Keratinocyte (primary cell): ENCODE data around the gene PEMT. TPM values are rescaled to one million over a fixed set of nuclear protein-coding genes. Genes with fewer than 3 reads are reported as not detected.

Source experiments
- DNase-seq: peaks from one replicate; pipeline ENCODE4 v3.0.0-alpha.2; 2011; ENCODE audit warnings: low read depth, missing footprints, low spot score
- FAIRE-seq: peaks from 2 replicates; lab custom pipeline; 2011; peaks lifted over from hg19 to GRCh38; lab: Jason Lieb, UNC
- H2AFZ ChIP-seq: 2 replicates; pipeline ENCODE4 v1.6.0; 2012; ENCODE audit warnings: low read length, control low read depth, inconsistent platforms; ENCODE audit not compliant: control insufficient read depth
- H3K27ac ChIP-seq: 2 replicates; pipeline ENCODE4 v1.5.1; 2011; ENCODE audit warnings: low read length; ENCODE audit not compliant: control insufficient read depth, insufficient read depth
- H3K27me3 ChIP-seq: 3 replicates; pipeline ENCODE4 v1.6.0; 2011; ENCODE audit warnings: low read length; ENCODE audit not compliant: control insufficient read depth, insufficient read depth; ENCODE audit errors: extremely low read depth
- H3K36me3 ChIP-seq, 2 experiments: 2 replicates in 1 of 2; 3 replicates in 1 of 2; pipeline ENCODE4 v1.5.1; 2011; ENCODE audit warnings: low read length in 2 of 2, mild to moderate bottlenecking in 1 of 2; ENCODE audit not compliant: control insufficient read depth in 2 of 2, insufficient read depth in 2 of 2; ENCODE audit errors: extremely low read depth in 1 of 2
- H3K4me1 ChIP-seq: 3 replicates; pipeline ENCODE4 v1.5.1; 2011; ENCODE audit warnings: low read length; ENCODE audit not compliant: control insufficient read depth, insufficient read depth; ENCODE audit errors: extremely low read depth
- H3K4me2 ChIP-seq: 3 replicates; pipeline ENCODE4 v1.6.0; 2011; ENCODE audit warnings: low read depth, low read length; ENCODE audit not compliant: control insufficient read depth, insufficient read depth; ENCODE audit errors: extremely low read depth
- H3K4me3 ChIP-seq, 3 experiments: fragments of 200-600 bp in 1 of 3; sonication (generic) in 1 of 3; 2 replicates in 2 of 3; 3 replicates in 1 of 3; pipeline ENCODE4 v1.5.1; 2011 to 2016; ENCODE audit warnings: low read length in 3 of 3, mild to moderate bottlenecking in 3 of 3, control low read depth in 2 of 3, inconsistent platforms in 1 of 3, low read depth in 1 of 3, mixed read lengths in 1 of 3, mixed run types in 1 of 3, moderate library complexity in 1 of 3; ENCODE audit not compliant: control insufficient read depth in 2 of 3, insufficient read depth in 2 of 3; ENCODE audit errors: extremely low read depth in 1 of 3
- H3K79me2 ChIP-seq: 2 replicates; pipeline ENCODE4 v1.6.0; 2012; ENCODE audit warnings: low read length; ENCODE audit not compliant: control insufficient read depth, insufficient read depth
- H3K9ac ChIP-seq: 3 replicates; pipeline ENCODE4 v1.6.0; 2011; ENCODE audit warnings: low read length; ENCODE audit not compliant: control insufficient read depth, insufficient read depth; ENCODE audit errors: extremely low read depth
- H3K9me1 ChIP-seq: 3 replicates; pipeline ENCODE4 v1.6.0; 2011; ENCODE audit warnings: low read length; ENCODE audit not compliant: control insufficient read depth, insufficient read depth; ENCODE audit errors: extremely low read depth
- H3K9me3 ChIP-seq: 2 replicates; pipeline ENCODE4 v1.5.1; 2012; ENCODE audit warnings: low read depth, low read length; ENCODE audit not compliant: control insufficient read depth
- H4K20me1 ChIP-seq: 3 replicates; pipeline ENCODE4 v1.6.0; 2011; ENCODE audit warnings: low read length; ENCODE audit not compliant: control insufficient read depth, insufficient read depth; ENCODE audit errors: extremely low read depth
- CTCF ChIP-seq, 3 experiments: IDR thresholded peaks in 1 of 3; conservative IDR thresholded peaks in 1 of 3; optimal IDR thresholded peaks in 1 of 3; 2 replicates in 2 of 3; 3 replicates in 1 of 3; pipeline versions ENCODE3 to v1.5.1; 2011; ENCODE audit warnings: low read length in 3 of 3, mild to moderate bottlenecking in 3 of 3, moderate library complexity in 2 of 3, control low read depth in 1 of 3, inconsistent platforms in 1 of 3; ENCODE audit not compliant: insufficient read depth in 2 of 3; ENCODE audit errors: extremely low read depth in 1 of 3
- EZH2 ChIP-seq: IDR thresholded peaks from one replicate; pipeline ENCODE4 v1.6.1; 2012; ENCODE audit warnings: inconsistent platforms, mild to moderate bottlenecking, low read length, moderate library complexity
- dilution Hi-C: fragments of 300-500 bp; cut with MboI; formaldehyde crosslinking; loops from one replicate; pipeline ENCODE4 v1.7.0; 2020; ENCODE audit warnings: low sequenced_read_pairs; ENCODE audit not compliant: extremely low pct_ligation_motif_present
- polyA plus RNA-seq, 5 experiments: library from polyadenylated mRNA; depleted of rRNA in 3 of 5; stranded (reverse) in 3 of 5; stranded (forward) in 1 of 5; unstranded in 1 of 5; fragments of >200 nt; gene quantifications; 1 replicate in 1 of 5; 2 replicates in 3 of 5; 3 replicates in 1 of 5; pipeline versions ENCODE4 v1.2.1 to v1.2.3, GENCODE V29; 2011 to 2012; ENCODE audit warnings: missing spikeins in 2 of 5, low read depth in 1 of 5, low replicate concordance in 1 of 5

The PEMT gene
- polyA plus RNA-seq, 1 donor (not counting 4 experiments of a cell fraction or from before 2014, with no cell fraction given): 17.7 TPM

- Histone ChIP-seq H3K4me2 (peak within 1 kb of the TSS; percentile 89), H3K9ac (peak within 1 kb of the TSS; percentile 55), H3K36me3 (peaks cover 3 to 8% of the 10 kb centered on the region in 2 experiments), H3K27me3 (peaks cover 51% of the 10 kb centered on the region), H3K4me3 (peak within 1 kb of the TSS; percentile 46 to 72 (median 70)), H3K9me3 (no peaks in the 10 kb centered on the region), H2AFZ (peak within 1 kb of the TSS; percentile 51), H3K27ac (no peak within 1 kb of the TSS), H4K20me1 (peaks cover 5% of the 10 kb centered on the region), H3K4me1 (peaks cover 9% of the 10 kb centered on the region), H3K79me2 (no peaks in the 10 kb centered on the region), H3K9me1 (no peaks in the 10 kb centered on the region)
- no peak for TF ChIP-seq EZH2
- peak; percentile 40 to 77 (median 64) for TF ChIP-seq CTCF (optimal IDR thresholded peaks at IDR 0.05 in 1 of 3, IDR thresholded peaks at IDR 0.05 in 1 of 3, conservative IDR thresholded peaks at IDR 0.05 in 1 of 3; ENCODE audit: extremely low read depth in 1 of 3, insufficient read depth in 2 of 3, low read length in 3 of 3)
- DNase-seq: no peak
- dilution Hi-C loops: no loop called here
- FAIRE-seq: no peak
These were observed 95.1 kb downstream of the PEMT start, which contains the start of gene RASD1 for GRCh38 chr17:17496189-17497064. TSS of gene RASD1 (minus strand) at chr17:17496395. CDS start at chr17:17496181, 214 bp downstream.

- H3K9me3 ChIP-seq: no peaks in the 10 kb centered on the region
- FAIRE-seq: no peak
- peak overlapping the region; percentile 26 for H3K9ac ChIP-seq
- no peaks in the 10 kb centered on the region for H3K79me2 ChIP-seq
- H3K4me1 ChIP-seq: peaks cover 9% of the 10 kb centered on the region
- peak overlapping the region; percentile 21 to 72 (median 70) for H3K4me3 ChIP-seq
- H2AFZ ChIP-seq: peak overlapping the region; percentile 10
- H3K36me3 ChIP-seq: peaks cover 8 to 10% of the 10 kb centered on the region in 2 experiments
- DNase-seq: no peak
- peaks cover 45% of the 10 kb centered on the region for H3K27me3 ChIP-seq
- H4K20me1 ChIP-seq: peaks cover 5% of the 10 kb centered on the region
- dilution Hi-C loops: no loop called here
- no peak for TF ChIP-seq CTCF (optimal IDR thresholded peaks at IDR 0.05 in 1 of 3, IDR thresholded peaks at IDR 0.05 in 1 of 3, conservative IDR thresholded peaks at IDR 0.05 in 1 of 3; ENCODE audit: extremely low read depth in 1 of 3, insufficient read depth in 2 of 3, low read length in 3 of 3)
- TF ChIP-seq EZH2: peak; percentile 79
- peak overlapping the region; percentile 89 for H3K4me2 ChIP-seq
- H3K27ac ChIP-seq: no peak overlapping the region
- H3K9me1 ChIP-seq: no peaks in the 10 kb centered on the region
These were observed 95.8 kb downstream of the PEMT start for GRCh38 chr17:17495536-17496188.
